ENCODE data around the gene PLCXD1. TPM values are rescaled to one million over a fixed set of nuclear protein-coding genes. Genes with fewer than 3 reads are reported as not detected.

Gene PLCXD1
- total RNA-seq, 1 donor from 2014 or later = 25.9 TPM

Other genes with a start within 250 kb of the PLCXD1 start
- 27.9 and 30.5 TPM in 2 replicates for gene GTPBP6, start 37.4 kb downstream of the PLCXD1 start, total RNA-seq
- gene PPP2R3B, start 105.5 kb downstream of the PLCXD1 start, total RNA-seq = 39.3 and 44.7 TPM in 2 replicates